Measurements from ENCODE around the gene UBAP2L. TPM values are rescaled to one million over a fixed set of nuclear protein-coding genes. Genes with fewer than 3 reads are reported as not detected.
A peak's percentile ranks its signal among the peaks of the same experiment; 100 is the strongest.
"Not testable (repeated sequence)": the region's sequence is repeated elsewhere in the genome, so short reads cannot be mapped to it uniquely, and the experiment has no call there.

Gene UBAP2L
- total and polyA plus RNA-seq, 5 donors from 2014 or later, result 40.8 to 194 (median 48.2) TPM

DNA sequence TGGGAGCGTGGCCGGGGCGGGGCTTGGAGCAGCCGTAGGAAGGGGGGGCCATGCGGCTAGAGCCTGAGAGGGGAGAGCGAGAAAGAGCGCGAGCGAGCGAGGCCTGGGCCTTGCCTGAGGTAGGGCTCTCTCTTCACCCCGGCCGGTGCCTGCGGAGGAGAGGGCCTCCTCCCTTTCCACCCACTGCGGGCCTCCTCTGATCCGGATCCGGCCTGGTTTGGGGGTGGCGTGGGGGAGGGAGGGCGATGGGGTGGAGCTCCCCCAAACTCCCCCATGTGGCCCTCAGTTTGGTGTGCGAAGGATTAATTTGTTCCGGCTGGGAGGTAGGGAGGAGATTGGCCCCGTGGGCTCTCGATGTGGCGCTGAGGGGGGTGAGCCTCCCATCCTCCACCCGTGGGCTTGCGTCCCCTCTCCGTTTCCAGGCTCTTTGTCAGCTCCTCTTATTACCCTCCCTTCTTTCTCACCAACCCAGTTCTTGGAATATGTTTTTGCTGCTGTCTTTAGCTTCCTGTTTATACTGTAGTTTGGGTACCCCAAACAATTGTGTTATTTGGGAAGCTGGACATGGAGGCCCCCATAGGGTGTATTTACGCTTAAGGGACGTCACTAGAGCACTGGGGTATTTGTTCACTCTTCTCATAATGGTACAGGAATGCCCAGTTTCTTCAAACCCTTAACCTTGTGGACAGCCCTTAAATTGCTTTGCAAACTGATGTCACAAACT lies 685 bp downstream of the UBAP2L start:
- DNase-seq (peak; percentile 68 to 79 (median 78)), ATAC-seq (ENCODE audit: low read depth in 2 of 2) (peak; percentile 39 to 43)
- H3K36me3 Mint-ChIP-seq, result peaks cover 33% of the 10 kb centered on the region
- peaks cover 49 to 85% (median 68%) of the 10 kb centered on the region in 4 donors for H3K4me1 Mint-ChIP-seq
- Histone ChIP-seq H3K27ac (ENCODE audit: insufficient read depth, low read length, poor library complexity, severe bottlenecking) (peak overlapping the region; percentile 99), H3K4me3 (ENCODE audit: low read depth, low read length) (peak overlapping the region; percentile 91), H3K9me3 (ENCODE audit: control insufficient read depth in 2 of 2, low read length in 2 of 2) (no peaks in the 10 kb centered on the region), H3K27me3 (ENCODE audit: control insufficient read depth, insufficient read depth, low read length) (no peaks in the 10 kb centered on the region), H3K4me1 (ENCODE audit: control insufficient read depth, insufficient read depth, low read length, poor library complexity, severe bottlenecking) (peaks cover 58% of the 10 kb centered on the region), H3K36me3 (ENCODE audit: control insufficient read depth, insufficient read depth, low read length) (peaks cover 32% of the 10 kb centered on the region)
- H3K27me3 Mint-ChIP-seq, result no peaks in the 10 kb centered on the region
- H3K9me3 Mint-ChIP-seq, result peaks cover 0 to 3% (median 0%) of the 10 kb centered on the region in 7 donors
- H3K27ac Mint-ChIP-seq, result peak overlapping the region; percentile 93 to 100 (median 99)
- H3K4me3 Mint-ChIP-seq, result peak overlapping the region; percentile 91 to 99 (median 96)

DNA sequence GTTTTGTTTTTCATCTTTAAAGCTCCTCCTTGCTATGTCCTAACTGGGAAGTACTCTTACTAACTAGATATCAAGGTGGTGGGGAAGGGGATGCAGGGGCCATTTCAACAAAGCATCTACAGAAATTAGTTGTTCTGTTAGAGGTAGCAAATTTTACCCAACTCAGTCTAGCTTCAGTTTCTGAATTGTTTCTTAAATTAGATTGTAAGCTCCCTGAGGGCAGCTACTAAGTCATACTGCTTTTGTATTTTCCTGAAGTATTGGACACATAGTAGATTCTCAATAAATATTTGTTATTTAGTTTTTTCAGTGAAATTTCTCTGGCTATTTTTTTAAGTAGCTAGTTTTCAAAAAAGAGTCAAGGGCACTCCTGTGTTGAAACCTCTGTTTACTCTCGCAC lies 1.8 kb downstream of the UBAP2L start:
- H3K9me3 Mint-ChIP-seq, result peaks cover 0 to 3% (median 0%) of the 10 kb centered on the region in 7 donors
- peak overlapping the region; percentile 99 for H3K27ac ChIP-seq (ENCODE audit: insufficient read depth, low read length, poor library complexity, severe bottlenecking)
- peaks cover 58% of the 10 kb centered on the region for H3K4me1 ChIP-seq (ENCODE audit: control insufficient read depth, insufficient read depth, low read length, poor library complexity, severe bottlenecking)

DNA sequence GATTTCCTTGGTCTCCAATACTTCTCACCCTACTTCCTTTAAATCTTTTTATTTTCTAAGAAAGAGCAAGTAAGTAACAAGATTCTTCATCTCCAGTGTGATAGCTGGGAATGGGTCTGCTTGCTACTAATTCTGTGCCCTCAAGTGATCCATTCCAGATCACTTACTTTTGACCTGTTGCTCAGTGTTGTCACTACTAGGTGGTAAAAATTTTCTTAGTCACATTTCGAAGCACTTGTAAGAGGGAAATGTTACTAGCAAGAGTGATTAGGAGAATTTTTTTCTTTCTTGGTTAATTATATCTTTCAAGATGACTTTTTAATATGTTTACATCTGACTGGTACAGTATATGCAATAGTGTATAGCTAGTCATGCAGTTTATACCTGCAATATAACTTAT lies 2.2 kb downstream of the UBAP2L start:
- H3K9me3 ChIP-seq (ENCODE audit: control insufficient read depth in 2 of 2, low read length in 2 of 2), result no peaks in the 10 kb centered on the region
- Mint-ChIP-seq H3K36me3 (peaks cover 33% of the 10 kb centered on the region), H3K27me3 (no peaks in the 10 kb centered on the region), H3K9me3 (peaks cover 0 to 3% (median 0%) of the 10 kb centered on the region in 7 donors), H3K4me3 (peak overlapping the region; percentile 64 to 99 (median 90)), H3K4me1 (peaks cover 51 to 79% (median 63%) of the 10 kb centered on the region in 4 donors), H3K27ac (peak overlapping the region in 2 of 3 donors; percentile 99 to 100)
- H3K27ac ChIP-seq (ENCODE audit: insufficient read depth, low read length, poor library complexity, severe bottlenecking), result peak overlapping the region; percentile 99
- DNase-seq (no peak), ATAC-seq (ENCODE audit: low read depth in 2 of 2) (no peak)
- H3K4me1 ChIP-seq (ENCODE audit: control insufficient read depth, insufficient read depth, low read length, poor library complexity, severe bottlenecking), result peaks cover 55% of the 10 kb centered on the region
- peak overlapping the region; percentile 91 for H3K4me3 ChIP-seq (ENCODE audit: low read depth, low read length)
- H3K36me3 ChIP-seq (ENCODE audit: control insufficient read depth, insufficient read depth, low read length), result peaks cover 33% of the 10 kb centered on the region
- H3K27me3 ChIP-seq (ENCODE audit: control insufficient read depth, insufficient read depth, low read length), result no peaks in the 10 kb centered on the region

More for the DNA sequence above, 1.8 kb downstream of the UBAP2L start:
- Mint-ChIP-seq H3K27ac (peak overlapping the region in 2 of 3 donors; percentile 99 to 100), H3K36me3 (peaks cover 35% of the 10 kb centered on the region), H3K4me3 (peak overlapping the region; percentile 91 to 99 (median 96)), H3K27me3 (no peaks in the 10 kb centered on the region), H3K4me1 (peaks cover 51 to 83% (median 65%) of the 10 kb centered on the region in 4 donors)
- Histone ChIP-seq H3K4me3 (ENCODE audit: low read depth, low read length) (peak overlapping the region; percentile 91), H3K9me3 (ENCODE audit: control insufficient read depth in 2 of 2, low read length in 2 of 2) (no peaks in the 10 kb centered on the region), H3K36me3 (ENCODE audit: control insufficient read depth, insufficient read depth, low read length) (peaks cover 34% of the 10 kb centered on the region), H3K27me3 (ENCODE audit: control insufficient read depth, insufficient read depth, low read length) (no peaks in the 10 kb centered on the region)
- DNase-seq, result peak in 1 of 3 donors; percentile 14
- no peak for ATAC-seq (ENCODE audit: low read depth in 2 of 2)

DNA sequence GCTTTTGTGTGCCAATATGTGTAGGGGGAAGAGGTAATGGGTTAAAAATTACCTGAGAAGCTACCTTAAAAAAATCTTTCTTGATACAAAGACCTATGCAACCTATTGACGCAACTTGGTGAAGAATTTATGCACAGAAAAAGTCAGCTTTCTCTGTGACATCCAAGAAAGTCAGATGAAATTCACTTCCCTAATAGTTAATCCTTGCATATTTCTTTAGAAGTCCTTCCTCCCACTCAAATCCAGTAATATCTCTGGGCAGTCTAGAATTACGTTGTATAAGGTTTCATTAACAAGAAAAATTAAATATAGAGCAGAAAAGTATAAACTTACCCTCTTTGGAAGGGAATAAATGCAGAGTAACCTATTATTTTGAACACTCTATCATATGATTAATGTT lies 2.9 kb downstream of the UBAP2L start:
- Histone ChIP-seq H3K36me3 (ENCODE audit: control insufficient read depth, insufficient read depth, low read length) (peaks cover 33% of the 10 kb centered on the region), H3K4me3 (ENCODE audit: low read depth, low read length) (peak overlapping the region; percentile 91), H3K27ac (ENCODE audit: insufficient read depth, low read length, poor library complexity, severe bottlenecking) (peak overlapping the region; percentile 99), H3K4me1 (ENCODE audit: control insufficient read depth, insufficient read depth, low read length, poor library complexity, severe bottlenecking) (peaks cover 48% of the 10 kb centered on the region), H3K27me3 (ENCODE audit: control insufficient read depth, insufficient read depth, low read length) (no peaks in the 10 kb centered on the region), H3K9me3 (ENCODE audit: control insufficient read depth in 2 of 2, low read length in 2 of 2) (no peaks in the 10 kb centered on the region)
- peaks cover 33% of the 10 kb centered on the region for H3K36me3 Mint-ChIP-seq
- DNase-seq (no peak), ATAC-seq (ENCODE audit: low read depth in 2 of 2) (no peak)
- H3K4me3 Mint-ChIP-seq, result peak overlapping the region in 3 of 4 donors; percentile 19 to 91 (median 64)
- peaks cover 48 to 72% (median 57%) of the 10 kb centered on the region in 4 donors for H3K4me1 Mint-ChIP-seq
- H3K27ac Mint-ChIP-seq, result peak overlapping the region in 2 of 3 donors; percentile 63 to 83
- peaks cover 0 to 3% (median 0%) of the 10 kb centered on the region in 7 donors for H3K9me3 Mint-ChIP-seq
- H3K27me3 Mint-ChIP-seq, result no peaks in the 10 kb centered on the region

DNA sequence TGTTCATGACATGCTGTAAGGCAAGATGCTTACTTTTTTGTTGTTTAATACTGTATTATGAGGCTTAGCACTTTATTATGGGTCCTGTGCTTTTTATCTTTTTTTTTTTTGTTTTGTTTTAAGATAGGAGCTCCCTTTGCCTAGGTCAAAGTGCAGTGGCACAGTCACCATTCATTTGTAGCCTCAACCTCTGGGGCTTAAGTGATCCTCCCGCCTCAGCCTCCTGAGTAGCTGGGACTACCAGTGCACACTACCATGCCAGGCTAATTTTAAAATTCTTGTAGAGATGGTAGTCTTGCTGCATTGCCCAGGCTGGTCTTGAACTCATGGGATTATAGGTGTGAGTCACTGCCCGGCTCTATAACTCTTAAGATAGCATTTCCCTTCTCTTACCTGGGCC lies 4.6 kb downstream of the UBAP2L start:
- no peaks in the 10 kb centered on the region for H3K27me3 ChIP-seq (ENCODE audit: control insufficient read depth, insufficient read depth, low read length)
- Mint-ChIP-seq H3K4me3 (peak overlapping the region in 1 of 4 donors; percentile 52), H3K9me3 (peaks cover 0 to 2% (median 0%) of the 10 kb centered on the region in 7 donors), H3K4me1 (peaks cover 39 to 57% (median 48%) of the 10 kb centered on the region in 4 donors), H3K36me3 (peaks cover 30% of the 10 kb centered on the region), H3K27me3 (no peaks in the 10 kb centered on the region), H3K27ac (peak overlapping the region in 2 of 3 donors; percentile 41 to 86)
- no peak overlapping the region for H3K4me3 ChIP-seq (ENCODE audit: low read depth, low read length)
- no peak for ATAC-seq (ENCODE audit: low read depth in 2 of 2)
- H3K9me3 ChIP-seq (ENCODE audit: control insufficient read depth in 2 of 2, low read length in 2 of 2), result no peaks in the 10 kb centered on the region
- H3K4me1 ChIP-seq (ENCODE audit: control insufficient read depth, insufficient read depth, low read length, poor library complexity, severe bottlenecking), result peaks cover 34% of the 10 kb centered on the region
- no peak overlapping the region for H3K27ac ChIP-seq (ENCODE audit: insufficient read depth, low read length, poor library complexity, severe bottlenecking)
- no peak for DNase-seq
- peaks cover 47% of the 10 kb centered on the region for H3K36me3 ChIP-seq (ENCODE audit: control insufficient read depth, insufficient read depth, low read length)

DNA sequence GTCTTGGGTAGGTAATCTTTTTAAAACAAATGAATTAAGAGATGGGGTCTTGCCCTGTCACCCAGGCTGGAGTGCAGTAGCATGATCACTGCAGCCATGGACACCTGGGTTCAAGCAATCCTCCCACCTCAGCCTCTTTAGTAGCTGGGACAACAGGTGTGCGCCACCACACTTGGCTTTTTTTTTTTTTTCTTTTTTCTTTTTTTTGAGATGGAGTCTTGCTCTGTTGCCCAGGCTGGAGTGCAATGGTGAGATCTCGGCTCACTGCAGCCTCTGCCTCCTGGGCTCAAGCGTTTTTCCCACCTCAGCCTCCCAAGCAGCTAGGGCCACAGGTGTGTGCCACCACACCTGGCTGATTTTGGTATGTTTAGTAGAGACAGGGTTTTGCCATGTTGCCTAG lies 10.4 kb downstream of the UBAP2L start:
- H3K36me3 ChIP-seq (ENCODE audit: control insufficient read depth, insufficient read depth, low read length), result peaks cover 86% of the 10 kb centered on the region
- not testable (repeated sequence) for ATAC-seq (ENCODE audit: low read depth in 2 of 2); H3K9me3 ChIP-seq (ENCODE audit: control insufficient read depth in 2 of 2, low read length in 2 of 2); H3K4me3 Mint-ChIP-seq; H3K4me3 ChIP-seq (ENCODE audit: low read depth, low read length); H3K27me3 Mint-ChIP-seq; H3K27ac ChIP-seq (ENCODE audit: insufficient read depth, low read length, poor library complexity, severe bottlenecking); H3K27me3 ChIP-seq (ENCODE audit: control insufficient read depth, insufficient read depth, low read length); DNase-seq; H3K9me3 Mint-ChIP-seq; H3K4me1 ChIP-seq (ENCODE audit: control insufficient read depth, insufficient read depth, low read length, poor library complexity, severe bottlenecking)
- Mint-ChIP-seq H3K27ac (peak overlapping the region in 1 of 3 donors; percentile 62), H3K4me1 (peaks cover 8 to 21% (median 14%) of the 10 kb centered on the region in 4 donors), H3K36me3 (peaks cover 42% of the 10 kb centered on the region)

DNA sequence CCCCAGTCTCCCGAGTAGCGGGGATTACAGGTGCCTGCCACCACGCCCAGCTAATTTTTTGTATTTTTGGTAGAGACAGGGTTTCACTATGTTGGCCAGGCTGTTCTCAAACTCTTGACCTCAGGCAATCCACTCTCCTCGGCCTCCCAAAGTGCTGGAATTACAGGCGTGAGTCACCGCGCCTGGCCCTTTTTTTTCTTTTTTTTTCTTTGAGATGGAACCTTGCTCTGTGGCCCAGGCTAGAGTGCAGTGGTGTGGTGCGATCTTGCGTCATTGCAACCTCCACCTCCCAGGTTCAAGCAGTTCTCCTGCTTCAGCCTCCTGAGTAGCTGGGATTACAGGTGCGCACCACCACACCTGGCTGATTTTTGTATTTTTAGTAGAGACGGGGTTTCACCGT lies 12.4 kb downstream of the UBAP2L start:
- H3K27me3 ChIP-seq (ENCODE audit: control insufficient read depth, insufficient read depth, low read length); ATAC-seq (ENCODE audit: low read depth in 2 of 2); H3K4me1 ChIP-seq (ENCODE audit: control insufficient read depth, insufficient read depth, low read length, poor library complexity, severe bottlenecking); H3K4me3 ChIP-seq (ENCODE audit: low read depth, low read length); H3K4me3 Mint-ChIP-seq; H3K27me3 Mint-ChIP-seq; H3K9me3 Mint-ChIP-seq; H3K9me3 ChIP-seq (ENCODE audit: control insufficient read depth in 2 of 2, low read length in 2 of 2); DNase-seq; H3K27ac ChIP-seq (ENCODE audit: insufficient read depth, low read length, poor library complexity, severe bottlenecking): not testable (repeated sequence)
- H3K36me3 Mint-ChIP-seq, result peaks cover 51% of the 10 kb centered on the region
- H3K27ac Mint-ChIP-seq, result peak overlapping the region in 1 of 3 donors; percentile 75
- peaks cover 91% of the 10 kb centered on the region for H3K36me3 ChIP-seq (ENCODE audit: control insufficient read depth, insufficient read depth, low read length)
- H3K4me1 Mint-ChIP-seq, result peaks cover 9 to 22% (median 15%) of the 10 kb centered on the region in 4 donors

All from CD4-positive, CD25-positive, alpha-beta regulatory T cell (primary cell).